ENCODE data around the gene GAL. TPM values are rescaled to one million over a fixed set of nuclear protein-coding genes. Genes with fewer than 3 reads are reported as not detected.
A peak's percentile ranks its signal among the peaks of the same experiment; 100 is the strongest.

Gene GAL
- total RNA-seq, 1 donor from 2014 or later: not detected

DNA sequence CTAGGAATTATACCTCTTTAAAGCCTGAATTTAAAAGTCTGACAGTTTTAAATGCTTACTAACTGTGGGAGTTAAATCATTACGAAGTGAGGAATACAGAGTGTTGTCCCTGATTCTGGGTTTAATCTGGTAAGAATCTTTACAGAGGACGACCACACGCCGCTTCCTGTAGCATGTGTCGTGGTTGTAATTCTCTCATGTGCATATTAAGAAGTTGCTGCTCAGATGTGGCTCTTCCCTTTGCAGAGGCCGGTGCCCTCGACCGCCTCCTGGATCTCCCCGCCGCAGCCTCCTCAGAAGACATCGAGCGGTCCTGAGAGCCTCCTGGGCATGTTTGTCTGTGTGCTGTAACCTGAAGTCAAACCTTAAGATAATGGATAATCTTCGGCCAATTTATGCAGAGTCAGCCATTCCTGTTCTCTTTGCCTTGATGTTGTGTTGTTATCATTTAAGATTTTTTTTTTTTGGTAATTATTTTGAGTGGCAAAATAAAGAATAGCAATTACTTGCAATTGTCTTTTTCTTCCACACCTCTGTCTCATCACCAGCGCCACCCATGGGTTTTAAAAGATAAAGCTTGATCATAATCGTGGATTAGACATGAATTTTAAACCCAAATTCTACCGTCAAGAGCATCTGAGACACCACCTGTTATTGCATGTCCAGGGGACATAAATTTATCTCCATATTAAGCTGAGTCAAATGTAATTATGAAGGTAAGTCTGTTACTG is 6.5 kb downstream of the GAL start:
- Histone ChIP-seq H3K27ac (no peak overlapping the region), H3K27me3 (ENCODE audit: low read depth) (peaks cover 11% of the 10 kb centered on the region), H3K4me1 (no peaks in the 10 kb centered on the region), H3K4me3 (no peak overlapping the region), H3K36me3 (no peaks in the 10 kb centered on the region), H3K9me3 (no peaks in the 10 kb centered on the region)
- intact Hi-C loops (cut with DNase I): no loop called here
- DNase-seq: no peak
- TF ChIP-seq, protein P1, sequence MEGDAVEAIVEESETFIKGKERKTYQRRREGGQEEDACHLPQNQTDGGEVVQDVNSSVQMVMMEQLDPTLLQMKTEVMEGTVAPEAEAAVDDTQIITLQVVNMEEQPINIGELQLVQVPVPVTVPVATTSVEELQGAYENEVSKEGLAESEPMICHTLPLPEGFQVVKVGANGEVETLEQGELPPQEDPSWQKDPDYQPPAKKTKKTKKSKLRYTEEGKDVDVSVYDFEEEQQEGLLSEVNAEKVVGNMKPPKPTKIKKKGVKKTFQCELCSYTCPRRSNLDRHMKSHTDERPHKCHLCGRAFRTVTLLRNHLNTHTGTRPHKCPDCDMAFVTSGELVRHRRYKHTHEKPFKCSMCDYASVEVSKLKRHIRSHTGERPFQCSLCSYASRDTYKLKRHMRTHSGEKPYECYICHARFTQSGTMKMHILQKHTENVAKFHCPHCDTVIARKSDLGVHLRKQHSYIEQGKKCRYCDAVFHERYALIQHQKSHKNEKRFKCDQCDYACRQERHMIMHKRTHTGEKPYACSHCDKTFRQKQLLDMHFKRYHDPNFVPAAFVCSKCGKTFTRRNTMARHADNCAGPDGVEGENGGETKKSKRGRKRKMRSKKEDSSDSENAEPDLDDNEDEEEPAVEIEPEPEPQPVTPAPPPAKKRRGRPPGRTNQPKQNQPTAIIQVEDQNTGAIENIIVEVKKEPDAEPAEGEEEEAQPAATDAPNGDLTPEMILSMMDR (IDR thresholded peaks at IDR 0.05): no peak
- ATAC-seq: no peak

DNA sequence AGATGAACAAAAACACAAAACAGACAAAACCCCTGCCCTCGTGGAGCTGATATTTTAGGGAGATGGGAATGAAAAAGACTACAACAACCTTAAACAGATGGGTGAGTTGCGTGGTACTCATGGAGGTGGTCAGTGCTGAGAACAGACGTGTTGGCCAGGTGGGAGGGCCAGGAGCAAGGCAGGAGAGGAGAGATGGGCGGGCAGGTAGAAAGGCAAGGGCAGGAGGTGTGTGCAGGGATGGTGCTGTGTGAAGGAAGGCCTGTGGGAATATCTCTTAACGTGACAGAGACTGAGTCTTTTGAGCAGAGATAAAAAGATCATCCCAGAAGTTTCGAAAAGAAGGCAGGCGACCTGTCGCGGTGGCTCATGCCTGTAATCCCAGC is 7.0 kb downstream of the GAL start:
- ATAC-seq: no peak
- Histone ChIP-seq H3K4me3 (no peak overlapping the region), H3K4me1 (no peaks in the 10 kb centered on the region), H3K27ac (no peak overlapping the region), H3K9me3 (no peaks in the 10 kb centered on the region), H3K27me3 (ENCODE audit: low read depth) (peaks cover 5% of the 10 kb centered on the region), H3K36me3 (no peaks in the 10 kb centered on the region)
- TF ChIP-seq, protein P1 (IDR thresholded peaks at IDR 0.05): no peak
- intact Hi-C loops (cut with DNase I): no loop called here
- DNase-seq: no peak

DNA sequence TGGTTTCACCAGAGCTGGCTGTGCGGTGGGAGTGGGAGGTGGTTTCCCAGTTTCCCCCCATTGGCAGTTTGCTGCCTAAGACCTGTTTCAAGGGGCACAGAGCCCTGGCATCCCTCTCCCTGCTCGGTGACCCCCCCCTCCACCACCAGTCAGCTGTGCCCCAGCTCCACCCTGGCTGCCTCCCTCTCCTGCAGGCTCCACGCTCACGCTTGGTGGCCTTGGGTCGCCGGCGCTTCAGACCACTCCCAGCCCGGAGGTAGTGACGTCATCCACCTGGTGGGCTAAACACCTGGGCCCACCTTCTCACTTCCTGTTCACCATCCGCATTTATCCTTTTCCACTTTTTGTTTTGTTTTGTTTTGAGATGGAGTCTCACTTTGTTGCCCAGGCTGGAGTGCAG is 7.8 kb downstream of the GAL start:
- no peaks in the 10 kb centered on the region for H3K9me3 ChIP-seq

DNA sequence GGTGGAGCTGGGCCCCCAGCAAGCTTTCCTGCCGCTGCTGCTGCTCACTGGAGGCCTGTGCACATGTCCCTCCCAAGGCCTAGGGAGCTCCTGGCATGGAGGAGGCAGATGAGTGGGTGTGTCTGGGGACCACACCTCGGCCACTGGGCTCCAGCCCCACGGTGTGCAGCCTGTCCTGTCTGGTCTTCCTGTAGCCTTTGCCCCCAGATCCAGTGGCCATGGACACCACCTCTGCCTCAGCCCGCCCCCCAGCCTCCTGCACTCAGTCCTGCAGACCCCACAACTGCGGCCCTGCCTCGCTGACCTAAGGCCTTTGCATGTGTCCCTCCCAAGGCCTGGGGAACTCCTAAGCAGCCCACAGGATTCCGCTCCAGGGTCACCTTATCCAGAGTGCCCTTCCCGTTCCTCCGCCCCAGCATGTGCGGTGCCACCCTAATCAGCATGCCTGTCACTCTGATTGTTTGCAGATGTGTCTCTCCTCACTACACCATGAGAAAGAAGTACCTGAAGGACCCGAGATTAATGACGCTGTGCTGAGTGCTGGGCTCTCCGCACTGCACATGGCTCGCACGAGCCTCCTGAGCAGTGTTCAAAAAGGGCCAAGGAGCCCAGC is 8.6 kb downstream of the GAL start:
- TF ChIP-seq, protein P1 (IDR thresholded peaks at IDR 0.05): no peak
- H3K4me3 ChIP-seq: no peak overlapping the region

More for the DNA sequence above, 7.8 kb downstream of the GAL start:
- no peaks in the 10 kb centered on the region for H3K36me3 ChIP-seq
- no peak overlapping the region for H3K4me3 ChIP-seq
- TF ChIP-seq, protein P1 (IDR thresholded peaks at IDR 0.05): no peak
- intact Hi-C loops (cut with DNase I): no loop called here
- DNase-seq (no peak), ATAC-seq (no peak)
- no peaks in the 10 kb centered on the region for H3K27me3 ChIP-seq (ENCODE audit: low read depth)
- H3K27ac ChIP-seq: no peak overlapping the region
- H3K4me1 ChIP-seq: no peaks in the 10 kb centered on the region

DNA sequence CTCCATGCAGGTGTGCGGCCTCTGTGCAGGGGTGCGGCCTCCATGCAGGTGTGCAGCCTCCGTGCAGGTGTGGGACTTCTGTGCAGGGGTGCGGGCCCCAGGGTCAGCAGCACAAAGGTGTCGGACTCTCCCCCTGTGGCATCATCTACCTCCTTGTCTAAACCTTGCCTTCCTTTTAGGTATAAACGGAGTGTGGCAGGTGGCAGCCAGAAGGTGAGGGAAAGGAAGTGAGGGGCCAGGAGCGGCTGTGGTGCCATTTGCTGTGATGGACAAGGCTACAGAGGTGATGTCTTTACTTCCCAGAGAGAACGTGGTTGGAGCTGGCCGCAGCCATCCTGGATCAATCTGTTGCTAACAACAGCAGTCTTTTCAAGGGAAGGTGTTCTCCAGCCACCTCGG is 9.1 kb downstream of the GAL start:
- intact Hi-C loops (cut with DNase I): no loop called here
- no peak for DNase-seq
- Histone ChIP-seq H3K27ac (no peak overlapping the region), H3K4me1 (no peaks in the 10 kb centered on the region), H3K9me3 (no peaks in the 10 kb centered on the region), H3K36me3 (no peaks in the 10 kb centered on the region), H3K27me3 (ENCODE audit: low read depth) (no peaks in the 10 kb centered on the region), H3K4me3 (no peak overlapping the region)
- TF ChIP-seq, protein P1 (IDR thresholded peaks at IDR 0.05): no peak
- no peak for ATAC-seq

More for the DNA sequence above, 8.6 kb downstream of the GAL start:
- no peaks in the 10 kb centered on the region for H3K36me3 ChIP-seq
- DNase-seq (no peak), ATAC-seq (peak in 1 of 2 donors; percentile 31)
- H3K27ac ChIP-seq: no peak overlapping the region
- no peaks in the 10 kb centered on the region for H3K27me3 ChIP-seq (ENCODE audit: low read depth)
- intact Hi-C loops (cut with DNase I): no loop called here
- no peaks in the 10 kb centered on the region for H3K9me3 ChIP-seq
- no peaks in the 10 kb centered on the region for H3K4me1 ChIP-seq

Data from lower lobe of right lung (tissue), 2 donors.